Fibroblast of villous mesenchyme (primary cell): ENCODE results near the gene PATJ. TPM values are rescaled to one million over a fixed set of nuclear protein-coding genes. Genes with fewer than 3 reads are reported as not detected.
"Not testable (repeated sequence)": the region's sequence is repeated elsewhere in the genome, so short reads cannot be mapped to it uniquely, and the experiment has no call there.

Experiments
- DNase-seq: peaks from one replicate; pipeline ENCODE4 v3.0.0-alpha.2; 2010; ENCODE audit warnings: low read depth
- H3K4me3 ChIP-seq: 2 replicates; pipeline ENCODE4 v1.5.1; 2011; ENCODE audit warnings: low read depth, mild to moderate bottlenecking, low read length
- total RNA-seq: library from RNA; depleted of rRNA; stranded (reverse); fragments of >200 nt; gene quantifications from 2 replicates; pipeline ENCODE4 v1.2.3, GENCODE V29; 2012
- TF ChIP-seq, protein P1 (sequence below): IDR thresholded peaks from 2 replicates; pipeline ENCODE4 v1.5.1; 2012; ENCODE audit warnings: low read depth, mild to moderate bottlenecking, low read length; ENCODE audit not compliant: insufficient read depth

The PATJ gene
- total RNA-seq, 1 donor: 9.5 TPM

DNA sequence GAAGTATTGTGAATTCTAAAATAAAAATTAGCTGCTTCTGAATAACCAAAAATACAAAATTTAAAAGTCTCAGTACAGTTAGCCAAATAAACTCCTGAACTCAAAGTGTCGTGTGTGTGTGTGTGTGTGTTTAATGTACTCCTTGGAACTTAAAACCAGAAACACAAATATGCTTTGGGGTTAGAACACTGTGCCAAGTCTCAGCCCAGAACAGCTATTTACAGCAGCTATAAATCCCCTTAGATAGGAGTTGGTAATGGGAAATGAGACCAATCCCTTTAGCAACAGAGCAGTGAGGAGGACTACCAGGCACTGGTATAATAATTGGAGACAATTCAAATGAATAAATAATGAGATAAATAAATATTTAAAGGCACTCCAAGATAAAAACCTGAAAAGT is 83.1 kb downstream of the PATJ start:
- TF ChIP-seq, protein P1, sequence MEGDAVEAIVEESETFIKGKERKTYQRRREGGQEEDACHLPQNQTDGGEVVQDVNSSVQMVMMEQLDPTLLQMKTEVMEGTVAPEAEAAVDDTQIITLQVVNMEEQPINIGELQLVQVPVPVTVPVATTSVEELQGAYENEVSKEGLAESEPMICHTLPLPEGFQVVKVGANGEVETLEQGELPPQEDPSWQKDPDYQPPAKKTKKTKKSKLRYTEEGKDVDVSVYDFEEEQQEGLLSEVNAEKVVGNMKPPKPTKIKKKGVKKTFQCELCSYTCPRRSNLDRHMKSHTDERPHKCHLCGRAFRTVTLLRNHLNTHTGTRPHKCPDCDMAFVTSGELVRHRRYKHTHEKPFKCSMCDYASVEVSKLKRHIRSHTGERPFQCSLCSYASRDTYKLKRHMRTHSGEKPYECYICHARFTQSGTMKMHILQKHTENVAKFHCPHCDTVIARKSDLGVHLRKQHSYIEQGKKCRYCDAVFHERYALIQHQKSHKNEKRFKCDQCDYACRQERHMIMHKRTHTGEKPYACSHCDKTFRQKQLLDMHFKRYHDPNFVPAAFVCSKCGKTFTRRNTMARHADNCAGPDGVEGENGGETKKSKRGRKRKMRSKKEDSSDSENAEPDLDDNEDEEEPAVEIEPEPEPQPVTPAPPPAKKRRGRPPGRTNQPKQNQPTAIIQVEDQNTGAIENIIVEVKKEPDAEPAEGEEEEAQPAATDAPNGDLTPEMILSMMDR: no peak
- no peak for DNase-seq
- H3K4me3 ChIP-seq: no peak overlapping the region

DNA sequence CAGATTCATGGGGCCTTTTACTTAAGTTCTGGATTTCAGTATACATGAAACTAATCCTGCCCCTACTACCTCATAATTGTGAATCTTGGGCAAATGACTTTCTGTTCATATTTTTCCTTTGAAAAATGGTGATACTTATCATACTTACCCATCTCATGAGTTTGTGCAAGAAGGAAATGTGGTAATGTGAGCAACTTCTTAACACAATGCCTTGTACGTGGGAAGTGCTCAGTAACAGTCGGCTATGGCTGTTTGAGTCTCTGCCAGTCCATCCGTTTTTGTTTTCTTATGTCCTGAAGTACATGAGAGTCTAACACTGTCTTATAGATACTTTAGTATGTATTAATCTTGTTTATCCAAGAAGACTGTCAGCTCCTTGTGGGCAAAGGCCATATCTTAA is 86.5 kb downstream of the PATJ start:
- TF ChIP-seq, protein P1: no peak
- H3K4me3 ChIP-seq: no peak overlapping the region
- no peak for DNase-seq

DNA sequence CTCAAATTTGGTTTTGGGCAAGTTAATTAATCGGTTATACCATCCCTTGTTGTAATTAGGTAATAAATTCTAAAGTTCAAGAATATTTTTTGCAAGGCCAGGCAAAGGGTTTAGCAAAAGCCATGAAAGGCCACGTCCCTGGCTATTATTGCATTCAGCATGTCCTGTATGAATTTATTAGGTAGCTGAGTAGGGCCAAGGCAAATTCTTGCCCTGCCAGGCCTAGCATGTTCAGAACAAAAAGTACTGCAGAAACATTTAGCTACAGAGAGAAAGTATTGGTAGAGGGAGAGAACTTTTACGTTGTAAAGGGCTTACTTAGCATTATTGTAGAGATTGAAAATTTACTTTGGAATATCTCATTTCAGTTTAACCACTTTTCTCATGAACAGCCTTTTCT is 94.4 kb downstream of the PATJ start:
- TF ChIP-seq, protein P1: no peak
- no peak for DNase-seq
- H3K4me3 ChIP-seq: no peak overlapping the region

DNA sequence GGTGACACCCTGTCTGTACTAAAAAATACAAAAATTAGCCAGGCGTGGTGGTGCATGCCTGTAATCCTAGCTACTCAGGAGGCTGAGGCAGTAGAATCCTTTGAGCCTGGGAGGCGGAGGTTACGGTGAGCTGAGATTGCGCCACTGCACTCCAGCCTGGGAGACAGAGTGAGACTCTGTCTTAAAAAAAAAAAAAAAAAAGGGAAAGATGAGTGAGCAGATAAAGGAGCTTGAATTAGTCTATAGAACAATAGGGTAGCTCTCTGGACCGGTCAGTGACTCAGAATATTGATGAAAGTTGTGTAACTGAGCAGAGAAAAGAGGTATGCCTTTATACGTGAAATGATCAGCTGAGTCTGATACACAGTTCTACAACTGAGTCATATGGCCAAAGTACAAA is 95.3 kb downstream of the PATJ start:
- DNase-seq, H3K4me3 ChIP-seq: not testable (repeated sequence)

DNA sequence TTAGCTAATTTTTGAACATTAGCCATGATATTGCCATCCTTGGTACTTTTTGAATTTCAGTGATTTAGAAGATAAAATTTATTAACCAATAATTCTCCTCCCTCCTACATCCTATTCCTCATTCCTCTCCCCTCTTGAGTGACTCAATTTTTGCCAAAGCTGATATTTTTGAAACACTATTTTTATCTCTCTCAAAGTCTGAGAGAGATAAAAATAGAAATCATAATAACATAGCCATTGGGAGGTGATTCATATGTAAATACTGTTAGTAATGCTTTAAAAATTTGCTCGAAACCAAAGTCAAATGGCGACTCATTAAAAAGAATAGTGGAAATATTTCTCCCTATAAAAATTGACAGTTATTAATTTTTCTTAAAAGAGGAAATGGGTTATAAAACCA is 97.4 kb downstream of the PATJ start:
- no peak overlapping the region for H3K4me3 ChIP-seq
- DNase-seq: peak; percentile 47
- TF ChIP-seq, protein P1: no peak

DNA sequence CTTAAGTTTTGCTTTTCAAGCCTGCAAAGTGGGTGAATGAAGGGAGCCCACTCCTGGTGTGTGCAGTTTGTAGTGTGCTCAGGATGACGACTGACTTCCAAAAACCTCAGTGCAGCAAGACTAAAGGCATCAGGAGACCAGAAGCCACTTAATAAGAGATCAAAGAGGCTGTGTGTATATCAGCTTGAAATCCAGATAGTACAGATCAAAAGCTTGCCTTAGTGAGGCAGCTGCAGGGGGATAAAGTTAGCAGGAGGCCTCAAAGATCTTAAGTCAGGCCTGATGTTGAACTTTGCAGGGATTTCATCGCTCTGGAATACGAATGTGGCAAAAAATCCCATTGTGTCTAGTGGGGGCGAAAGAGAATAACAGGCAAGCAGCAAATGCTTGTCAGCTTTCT is 99.8 kb downstream of the PATJ start:
- TF ChIP-seq, protein P1: no peak
- no peak overlapping the region for H3K4me3 ChIP-seq
- DNase-seq: no peak

DNA sequence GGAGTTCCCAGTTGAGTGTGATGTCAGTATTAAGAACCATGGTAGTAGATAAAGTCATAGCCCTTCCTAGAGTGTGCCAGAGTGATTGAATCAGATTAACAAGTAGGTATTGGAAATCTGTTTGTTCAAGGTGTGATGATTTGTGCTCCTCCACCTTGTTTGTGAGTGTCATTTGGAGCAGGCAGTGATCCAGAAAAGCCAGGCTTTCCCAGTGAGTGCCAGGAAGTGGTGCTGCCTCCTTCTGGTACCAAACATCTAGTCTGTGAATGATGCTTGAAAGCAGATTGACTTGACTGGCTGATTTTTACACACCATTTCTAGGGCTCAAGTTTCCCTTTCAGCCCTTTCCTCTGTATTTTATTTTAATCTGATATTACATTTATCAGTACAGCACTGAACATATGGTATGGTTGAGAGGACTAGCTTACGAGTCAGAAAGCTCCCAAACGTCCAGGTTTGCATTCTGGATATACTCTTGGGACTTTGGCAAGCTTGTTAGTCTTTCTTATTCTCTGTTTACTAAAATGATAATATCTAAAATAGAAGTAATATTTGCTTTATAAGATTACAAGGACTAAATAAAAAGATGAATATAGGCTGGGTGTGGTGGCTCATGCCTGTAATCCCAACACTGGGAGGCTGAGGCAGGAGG is 100.7 kb downstream of the PATJ start:
- H3K4me3 ChIP-seq: no peak overlapping the region
- TF ChIP-seq, protein P1: peak; percentile 34
- no peak for DNase-seq
